HEK293T (cell line): ENCODE data around the gene C2CD3.

ENCODE experiments used
- BHLHE40 ChIP-seq: fragments of 450-650 bp; IDR thresholded peaks from 2 replicates; pipeline ENCODE4 v1.6.1; 2016; ENCODE audit warnings: mild to moderate bottlenecking, moderate library complexity, borderline replicate concordance
- FOXM1 ChIP-seq: fragments of 450-650 bp; IDR thresholded peaks from 2 replicates; pipeline ENCODE4 v1.6.1; 2017; ENCODE audit warnings: mild to moderate bottlenecking, borderline replicate concordance
- NFRKB ChIP-seq: fragments of 450-650 bp; IDR thresholded peaks from 2 replicates; pipeline ENCODE4 v1.6.1; 2016; ENCODE audit warnings: mild to moderate bottlenecking, moderate library complexity
- SP1 ChIP-seq: fragments of 450-650 bp; IDR thresholded peaks from 2 replicates; pipeline ENCODE4 v1.6.1; 2017
- SUZ12 ChIP-seq: fragments of 450-650 bp; IDR thresholded peaks from 2 replicates; pipeline ENCODE4 v1.6.1; 2016; ENCODE audit warnings: mild to moderate bottlenecking

- no peak for TF ChIP-seq BHLHE40
- TF ChIP-seq FOXM1 = no peak
- TF ChIP-seq SP1 = no peak
- TF ChIP-seq NFRKB = no peak
- TF ChIP-seq SUZ12 = no peak
Observed at GRCh38 chr11:74138572-74138971, 32.2 kb downstream of the C2CD3 start.
